GM15510 (cell line): ENCODE results near the gene ACSM2B.

ENCODE experiments used
- POLR2A ChIP-seq: IDR thresholded peaks from 3 replicates; pipeline ENCODE4 v1.6.1; 2011; ENCODE audit warnings: borderline replicate concordance; ENCODE audit not compliant: insufficient read length; ENCODE audit errors: extremely low read depth

ACSM2B gene

DNA sequence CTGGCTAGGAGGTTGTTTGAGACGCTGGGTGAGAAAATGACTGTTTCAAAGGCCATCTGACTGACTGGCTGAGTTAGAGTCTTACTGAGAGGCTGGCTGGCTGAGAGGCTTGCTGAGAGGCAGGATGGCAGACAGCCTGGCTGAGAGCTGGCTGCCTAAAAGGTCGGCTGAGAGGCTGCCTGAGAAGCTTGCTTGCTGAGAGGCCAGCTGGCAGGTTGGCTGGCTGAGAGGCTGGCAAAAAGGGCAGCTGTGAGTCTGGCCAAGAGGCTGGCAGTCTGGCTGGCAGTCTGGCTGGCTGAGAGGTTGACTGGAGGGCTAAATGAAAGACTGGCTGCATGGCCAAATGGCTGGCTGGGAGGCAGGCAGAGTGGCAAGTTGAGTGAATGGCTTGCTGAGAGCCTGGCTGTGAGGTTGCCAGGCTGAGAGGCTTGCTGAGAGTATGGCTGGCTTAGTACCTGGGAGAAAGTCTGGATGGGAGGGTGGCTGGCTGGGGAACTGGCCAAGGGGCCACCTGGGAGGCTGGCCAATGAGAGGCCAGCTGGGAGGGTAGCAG, 35.3 kb upstream of the ACSM2B start:
- no peak for TF ChIP-seq POLR2A

- TF ChIP-seq POLR2A = no peak
These were observed 34.8 kb upstream of the ACSM2B start for GRCh38 chr16:20610892-20611349.

- TF ChIP-seq POLR2A = no peak
These were observed 34.2 kb upstream of the ACSM2B start for GRCh38 chr16:20610211-20610891.

GRCh38 chr16:20598832-20599469, 22.8 kb upstream of the ACSM2B start:
- TF ChIP-seq POLR2A = no peak

- no peak for TF ChIP-seq POLR2A
These were observed 7.8 kb downstream of the ACSM2B start for GRCh38 chr16:20568404-20568803.

- TF ChIP-seq POLR2A = no peak
These were observed 9.3 kb downstream of the ACSM2B start for GRCh38 chr16:20566864-20567263.

DNA sequence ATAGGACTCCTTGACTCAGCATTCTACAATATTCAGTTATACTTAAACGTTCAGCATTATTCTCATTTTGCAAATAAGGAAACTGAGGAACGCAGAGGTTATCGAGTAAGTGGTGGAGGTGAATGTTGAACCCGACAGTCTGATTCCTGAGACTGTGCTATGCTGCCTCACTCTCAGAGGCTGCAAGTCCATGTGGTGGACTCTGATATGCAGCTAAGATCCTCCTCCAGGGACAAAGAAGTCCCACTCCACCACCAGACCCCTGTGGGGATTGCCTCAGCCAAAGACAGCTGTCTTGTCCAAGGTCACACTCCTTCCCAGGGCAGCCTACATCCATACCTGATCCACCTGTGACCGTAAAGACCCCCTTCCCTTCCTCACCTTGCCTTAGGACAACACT, 37.5 kb downstream of the ACSM2B start:
- no peak for TF ChIP-seq POLR2A

DNA sequence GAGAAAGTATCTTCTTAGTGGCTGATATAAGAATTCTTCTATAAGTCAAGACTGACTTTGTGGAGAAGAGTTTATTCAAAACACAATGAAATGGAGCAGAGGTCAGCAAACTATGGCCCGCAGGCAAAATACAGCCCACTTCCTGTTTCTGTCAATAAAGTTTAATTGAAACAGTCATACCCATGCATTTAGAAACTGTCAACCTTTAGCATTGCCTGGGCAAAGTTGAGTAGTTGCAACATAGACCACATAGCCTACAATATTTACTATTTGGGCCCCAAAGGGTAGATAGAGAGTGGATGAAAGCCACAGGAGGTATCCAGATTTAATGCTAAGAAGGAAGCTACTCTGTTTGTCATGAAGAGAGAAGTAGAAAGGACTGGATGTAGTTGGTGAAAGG, 38.0 kb downstream of the ACSM2B start:
- TF ChIP-seq POLR2A = no peak

- TF ChIP-seq POLR2A = no peak
These were observed 56.1 kb downstream of the ACSM2B start for GRCh38 chr16:20520103-20520502.

- TF ChIP-seq POLR2A = no peak
These were observed 56.9 kb downstream of the ACSM2B start for GRCh38 chr16:20519231-20519630.

- TF ChIP-seq POLR2A = no peak
These were observed 59.0 kb downstream of the ACSM2B start for GRCh38 chr16:20517149-20517548.

- no peak for TF ChIP-seq POLR2A
These were observed 60.5 kb downstream of the ACSM2B start for GRCh38 chr16:20515688-20516090.

DNA sequence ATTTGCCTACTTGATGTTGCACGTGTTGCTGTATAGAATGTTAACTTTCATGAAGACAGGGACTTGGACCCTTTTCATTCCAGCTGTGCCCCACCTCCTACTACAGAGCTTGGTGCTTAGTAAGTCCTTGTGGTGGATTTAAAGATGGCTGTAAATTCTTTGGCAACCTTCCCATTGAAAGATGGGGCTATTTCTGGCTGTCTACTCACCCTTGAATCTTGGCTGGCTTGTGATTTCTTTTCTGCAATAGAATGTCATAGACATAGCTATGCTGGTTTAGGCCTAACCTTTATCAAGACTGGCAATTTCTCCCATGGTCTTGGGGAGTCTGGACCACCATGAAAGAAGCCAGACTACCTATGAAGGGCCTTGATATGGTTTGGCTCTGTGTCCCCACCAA, 65.8 kb downstream of the ACSM2B start:
- no peak for TF ChIP-seq POLR2A

DNA sequence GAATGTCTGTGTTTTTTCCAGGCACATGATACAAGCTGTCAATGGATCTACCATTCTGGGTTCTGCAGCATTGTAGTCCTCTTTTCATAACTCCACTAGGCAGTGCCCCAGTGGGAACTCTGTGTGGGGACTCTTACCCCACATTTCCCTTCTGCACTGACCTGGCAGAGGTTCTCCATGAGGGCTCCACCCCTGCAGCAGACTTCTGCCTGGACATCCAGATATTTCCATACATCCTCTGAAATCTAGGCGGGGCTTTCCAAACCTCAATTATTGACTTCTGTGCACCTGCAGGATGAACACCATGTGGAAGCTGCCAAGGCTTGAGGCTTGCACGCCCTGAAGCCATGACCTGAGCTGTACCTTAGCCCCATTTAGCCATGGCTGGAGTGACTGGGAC, 68.9 kb downstream of the ACSM2B start:
- no peak for TF ChIP-seq POLR2A

DNA sequence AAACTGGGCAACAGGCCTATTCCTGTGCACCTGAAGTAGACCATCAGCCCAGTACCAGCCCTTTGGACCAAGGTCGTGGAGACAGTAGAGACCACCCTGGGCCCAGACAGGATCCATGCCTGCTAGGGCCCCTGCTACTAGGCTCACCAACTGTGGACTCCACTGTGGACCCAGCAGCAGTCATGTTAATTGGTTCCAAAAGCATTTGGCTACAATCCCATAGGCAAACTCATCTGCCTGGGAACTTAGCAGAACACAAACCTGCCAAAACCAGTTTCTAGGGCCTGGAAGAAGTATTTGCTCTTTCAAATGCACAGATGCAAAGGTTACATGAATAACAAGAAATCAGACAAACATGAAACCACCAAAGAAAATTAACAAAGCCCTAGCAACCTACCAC, 71.7 kb downstream of the ACSM2B start:
- TF ChIP-seq POLR2A = no peak
